CD4-positive, alpha-beta memory T cell (primary cell): ENCODE measurements around the gene IL32. TPM values are rescaled to one million over a fixed set of nuclear protein-coding genes. Genes with fewer than 3 reads are reported as not detected.

Source experiments
- polyA plus RNA-seq, 2 donors: library from polyadenylated mRNA; unstranded; fragments of 300-500 nt; fragmentation: Illumina TruSeq; gene quantifications; one replicate each; pipeline ENCODE4 v1.2.3, GENCODE V29; 2021
- total RNA-seq, 2 experiments: library from RNA; stranded (reverse); gene quantifications; one replicate each; pipeline ENCODE4 v1.2.3, GENCODE V29; 2021

The IL32 gene
- total and polyA plus RNA-seq, 4 experiments from 2014 or later, result 752 to 3,174 (median 1,961) TPM

Other genes with a start within 250 kb of the IL32 start
- 1 to 10 TPM in 1 of 2 experiments, under 1 TPM in 1; 0.96 to 2.6 TPM for gene PRSS21, start 248.4 kb upstream of the IL32 start, total RNA-seq
- gene PRSS21, start 248.4 kb upstream of the IL32 start, polyA plus RNA-seq, result 10 to 100 TPM in 1 of 2 donors, 1 to 10 TPM in 1; 6.2 to 11.5 TPM
- not detected for gene ZG16B, start 235.3 kb upstream of the IL32 start, total RNA-seq
- under 1 TPM in 1 of 2 donors, not detected in 1; 0.79 TPM for gene ZG16B, start 235.3 kb upstream of the IL32 start, polyA plus RNA-seq
- under 1 TPM in 1 of 2 experiments, not detected in 1; 0.39 TPM for gene PRSS22, start 207.5 kb upstream of the IL32 start, total RNA-seq
- under 1 TPM in 1 of 2 donors, not detected in 1; 0.42 TPM for gene PRSS22, start 207.5 kb upstream of the IL32 start, polyA plus RNA-seq
- gene FLYWCH2, start 182.4 kb upstream of the IL32 start, total RNA-seq, result 10 to 100 TPM; 24.1 to 27.1 TPM
- gene FLYWCH2, start 182.4 kb upstream of the IL32 start, polyA plus RNA-seq, result 10 to 100 TPM; 21.1 to 23.3 TPM
- 100 to 1,000 TPM; 121 to 123 TPM for gene FLYWCH1, start 153.7 kb upstream of the IL32 start, total RNA-seq
- gene FLYWCH1, start 153.7 kb upstream of the IL32 start, polyA plus RNA-seq, result 10 to 100 TPM in 1 of 2 donors, 1 to 10 TPM in 1; 7.1 to 21.2 TPM
- gene KREMEN2, start 101.4 kb upstream of the IL32 start, total RNA-seq, result not detected
- gene KREMEN2, start 101.4 kb upstream of the IL32 start, polyA plus RNA-seq, result not detected
- 1 to 10 TPM; 1.5 to 1.7 TPM for gene PAQR4, start 96.3 kb upstream of the IL32 start, total RNA-seq
- under 1 TPM; 0.77 to 0.81 TPM for gene PAQR4, start 96.3 kb upstream of the IL32 start, polyA plus RNA-seq
- under 1 TPM in 1 of 2 experiments, not detected in 1; 0.79 TPM for gene PKMYT1, start 85.2 kb upstream of the IL32 start, total RNA-seq
- gene PKMYT1, start 85.2 kb upstream of the IL32 start, polyA plus RNA-seq, result not detected
- gene CLDN9, start 52.7 kb upstream of the IL32 start, total RNA-seq, result not detected
- gene CLDN9, start 52.7 kb upstream of the IL32 start, polyA plus RNA-seq, result not detected
- not detected for gene CLDN6, start 47.5 kb upstream of the IL32 start, total RNA-seq
- not detected for gene CLDN6, start 47.5 kb upstream of the IL32 start, polyA plus RNA-seq
- gene TNFRSF12A, start 45.3 kb upstream of the IL32 start, total RNA-seq, result 1 to 10 TPM in 1 of 2 experiments, under 1 TPM in 1; 0.73 to 1.0 TPM
- gene TNFRSF12A, start 45.3 kb upstream of the IL32 start, polyA plus RNA-seq, result under 1 TPM; 0.33 to 0.44 TPM
- gene HCFC1R1, start 41.7 kb upstream of the IL32 start, total RNA-seq, result 10 to 100 TPM; 16.0 to 18.0 TPM
- 10 to 100 TPM; 18.5 to 23.8 TPM for gene HCFC1R1, start 41.7 kb upstream of the IL32 start, polyA plus RNA-seq
- 10 to 100 TPM; 18.4 to 22.5 TPM for gene THOC6, start 41.6 kb upstream of the IL32 start, total RNA-seq
- 10 to 100 TPM; 41.4 to 48.8 TPM for gene THOC6, start 41.6 kb upstream of the IL32 start, polyA plus RNA-seq
- not detected for gene BICDL2, start 28.7 kb upstream of the IL32 start, total RNA-seq
- not detected for gene BICDL2, start 28.7 kb upstream of the IL32 start, polyA plus RNA-seq
- 1 to 10 TPM; 2.9 to 3.0 TPM for gene MMP25, start 19.1 kb upstream of the IL32 start, total RNA-seq
- under 1 TPM; 0.52 to 0.91 TPM for gene MMP25, start 19.1 kb upstream of the IL32 start, polyA plus RNA-seq
- under 1 TPM in 1 of 2 experiments, not detected in 1; 0.15 TPM for gene ZSCAN10, start 33.7 kb downstream of the IL32 start, total RNA-seq
- not detected for gene ZSCAN10, start 33.7 kb downstream of the IL32 start, polyA plus RNA-seq
- gene ZNF205, start 46.9 kb downstream of the IL32 start, total RNA-seq, result not detected
- gene ZNF205, start 46.9 kb downstream of the IL32 start, polyA plus RNA-seq, result under 1 TPM in 1 of 2 donors, not detected in 1; 0.20 TPM
- gene ZNF213, start 69.4 kb downstream of the IL32 start, total RNA-seq, result 10 to 100 TPM; 14.1 to 14.5 TPM
- gene ZNF213, start 69.4 kb downstream of the IL32 start, polyA plus RNA-seq, result 1 to 10 TPM in 1 of 2 donors, under 1 TPM in 1; 0.67 to 3.2 TPM
- under 1 TPM; 0.49 to 0.97 TPM for gene OR1F1, start 122.6 kb downstream of the IL32 start, total RNA-seq
- gene OR1F1, start 122.6 kb downstream of the IL32 start, polyA plus RNA-seq, result not detected
- 10 to 100 TPM; 27.7 to 29.2 TPM for gene ZNF200, start 169.5 kb downstream of the IL32 start, total RNA-seq
- 10 to 100 TPM in 1 of 2 donors, 1 to 10 TPM in 1; 6.7 to 11.6 TPM for gene ZNF200, start 169.5 kb downstream of the IL32 start, polyA plus RNA-seq
- under 1 TPM; 0.35 to 0.42 TPM for gene MEFV, start 191.0 kb downstream of the IL32 start, total RNA-seq
- gene MEFV, start 191.0 kb downstream of the IL32 start, polyA plus RNA-seq, result under 1 TPM in 1 of 2 donors, not detected in 1; 0.05 TPM
- gene ZNF263, start 217.9 kb downstream of the IL32 start, total RNA-seq, result 10 to 100 TPM; 44.0 to 45.1 TPM
- gene ZNF263, start 217.9 kb downstream of the IL32 start, polyA plus RNA-seq, result 10 to 100 TPM; 29.3 to 37.8 TPM
- gene TIGD7, start 239.8 kb downstream of the IL32 start, total RNA-seq, result 10 to 100 TPM; 14.2 to 19.0 TPM
- gene TIGD7, start 239.8 kb downstream of the IL32 start, polyA plus RNA-seq, result 1 to 10 TPM; 3.2 to 3.4 TPM
- 10 to 100 TPM; 82.7 to 88.1 TPM for gene ZNF75A, start 239.9 kb downstream of the IL32 start, total RNA-seq
- gene ZNF75A, start 239.9 kb downstream of the IL32 start, polyA plus RNA-seq, result 10 to 100 TPM; 10.8 to 24.5 TPM